ENCODE results near the gene TUBD1.
"Not testable (repeated sequence)": the region's sequence is repeated elsewhere in the genome, so short reads cannot be mapped to it uniquely, and the experiment has no call there.

Gene TUBD1, protein sequence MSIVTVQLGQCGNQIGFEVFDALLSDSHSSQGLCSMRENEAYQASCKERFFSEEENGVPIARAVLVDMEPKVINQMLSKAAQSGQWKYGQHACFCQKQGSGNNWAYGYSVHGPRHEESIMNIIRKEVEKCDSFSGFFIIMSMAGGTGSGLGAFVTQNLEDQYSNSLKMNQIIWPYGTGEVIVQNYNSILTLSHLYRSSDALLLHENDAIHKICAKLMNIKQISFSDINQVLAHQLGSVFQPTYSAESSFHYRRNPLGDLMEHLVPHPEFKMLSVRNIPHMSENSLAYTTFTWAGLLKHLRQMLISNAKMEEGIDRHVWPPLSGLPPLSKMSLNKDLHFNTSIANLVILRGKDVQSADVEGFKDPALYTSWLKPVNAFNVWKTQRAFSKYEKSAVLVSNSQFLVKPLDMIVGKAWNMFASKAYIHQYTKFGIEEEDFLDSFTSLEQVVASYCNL

GRCh38 chr17:59892924-59893675, at the start of gene TUBD1, which contains the start of gene RPS6KB1:
TSS of gene TUBD1 (minus strand) at chr17:59892943. CDS start at chr17:59891002, 1,941 bp downstream.
TSS of gene RPS6KB1 (plus strand) at chr17:59893121. CDS start at chr17:59893185, 64 bp downstream.
- peak within 1 kb of the TSS; percentile 93 for H3K9ac ChIP-seq (ENCODE audit: low read depth, low read length)
- H3K9me3 ChIP-seq (ENCODE audit: control insufficient read depth, insufficient read depth, low read length) = no peaks in the 10 kb centered on the region
- peaks cover 9% of the 10 kb centered on the region; the same call in 1 of the 2 replicates for H3K4me1 ChIP-seq (ENCODE audit: insufficient read depth, low read length)
- no peaks in the 10 kb centered on the region for H3K36me3 ChIP-seq (ENCODE audit: insufficient read depth, low read length)

DNA sequence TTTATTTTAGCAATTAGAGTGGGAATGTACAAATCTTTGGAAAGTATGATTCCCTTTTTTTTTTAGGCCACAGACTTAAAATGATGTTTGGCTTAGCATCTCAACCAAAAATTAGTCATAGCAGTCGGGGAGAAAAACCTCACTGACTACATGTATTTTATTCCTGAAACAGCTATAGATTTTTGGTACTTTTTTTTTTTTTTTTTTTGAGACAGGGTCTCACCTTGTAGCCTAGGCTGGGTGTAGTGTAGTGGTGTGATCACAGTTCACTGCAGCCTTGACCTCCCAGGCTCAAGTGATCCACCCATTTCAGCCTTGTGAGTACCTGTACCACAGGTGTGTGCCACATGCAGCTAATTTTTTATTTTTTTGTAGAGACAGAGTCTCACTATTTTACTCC, 48.4 kb upstream of the TUBD1 start:
- Histone ChIP-seq H3K4me1 (ENCODE audit: insufficient read depth, low read length) (no peaks in the 10 kb centered on the region), H3K36me3 (ENCODE audit: insufficient read depth, low read length) (peaks cover 16% of the 10 kb centered on the region), H3K9ac (ENCODE audit: low read depth, low read length) (no peak overlapping the region), H3K9me3 (ENCODE audit: control insufficient read depth, insufficient read depth, low read length) (no peaks in the 10 kb centered on the region)

- not testable (repeated sequence) for H3K9me3 ChIP-seq (ENCODE audit: control insufficient read depth, insufficient read depth, low read length); H3K9ac ChIP-seq (ENCODE audit: low read depth, low read length); H3K4me1 ChIP-seq (ENCODE audit: insufficient read depth, low read length)
- H3K36me3 ChIP-seq (ENCODE audit: insufficient read depth, low read length) = peaks cover 18% of the 10 kb centered on the region
Measured at GRCh38 chr17:59940697-59941096, 48.0 kb upstream of the TUBD1 start.

- not testable (repeated sequence) for H3K4me1 ChIP-seq (ENCODE audit: insufficient read depth, low read length); H3K9me3 ChIP-seq (ENCODE audit: control insufficient read depth, insufficient read depth, low read length); H3K9ac ChIP-seq (ENCODE audit: low read depth, low read length)
- peaks cover 25% of the 10 kb centered on the region for H3K36me3 ChIP-seq (ENCODE audit: insufficient read depth, low read length)
Measured at GRCh38 chr17:59933317-59933716, 40.6 kb upstream of the TUBD1 start.

DNA sequence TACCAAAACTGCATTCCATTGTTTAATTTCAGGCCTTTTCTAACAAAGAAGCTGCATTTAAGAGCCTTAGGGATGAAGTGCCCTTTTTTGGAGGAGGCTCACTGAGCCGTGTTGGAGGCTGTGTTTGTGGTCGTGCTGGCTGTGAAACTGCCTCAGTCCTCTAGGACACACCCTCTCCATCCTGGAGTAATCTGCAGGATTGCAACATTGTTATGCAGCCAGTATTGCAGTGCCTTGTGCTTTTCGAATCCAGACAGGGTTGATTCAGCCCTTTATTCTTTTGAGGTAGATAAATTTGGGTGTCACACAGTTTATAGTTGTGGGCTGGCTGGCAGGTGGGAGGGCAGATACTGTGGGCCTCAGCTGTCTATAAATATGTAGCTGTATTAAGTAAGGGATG, 38.0 kb upstream of the TUBD1 start:
- H3K36me3 ChIP-seq (ENCODE audit: insufficient read depth, low read length) = peaks cover 16% of the 10 kb centered on the region; the same call in 1 of the 2 replicates
- H3K9ac ChIP-seq (ENCODE audit: low read depth, low read length); H3K9me3 ChIP-seq (ENCODE audit: control insufficient read depth, insufficient read depth, low read length); H3K4me1 ChIP-seq (ENCODE audit: insufficient read depth, low read length): not testable (repeated sequence)

DNA sequence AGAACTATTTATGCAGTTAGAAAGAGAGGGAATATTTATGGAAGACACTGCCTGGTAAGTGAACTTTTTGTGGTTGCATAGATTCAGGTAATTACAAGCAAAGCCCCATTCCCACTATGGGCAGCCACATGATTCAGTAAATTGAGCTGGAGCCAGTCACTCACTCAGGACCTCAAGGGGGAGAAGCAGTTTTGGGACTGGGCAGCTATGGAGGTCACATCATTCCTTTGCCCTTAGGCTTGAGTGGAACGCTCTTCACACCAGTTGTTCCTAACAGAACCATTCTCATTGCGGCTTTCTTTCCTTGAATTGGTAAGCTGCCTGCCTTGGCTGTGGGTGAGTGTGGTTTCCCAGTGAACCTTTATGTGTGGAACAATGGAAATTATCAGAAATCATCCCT, 37.4 kb upstream of the TUBD1 start:
- not testable (repeated sequence) for H3K4me1 ChIP-seq (ENCODE audit: insufficient read depth, low read length); H3K9ac ChIP-seq (ENCODE audit: low read depth, low read length); H3K9me3 ChIP-seq (ENCODE audit: control insufficient read depth, insufficient read depth, low read length)
- H3K36me3 ChIP-seq (ENCODE audit: insufficient read depth, low read length) = peaks cover 15% of the 10 kb centered on the region; the same call in 1 of the 2 replicates

DNA sequence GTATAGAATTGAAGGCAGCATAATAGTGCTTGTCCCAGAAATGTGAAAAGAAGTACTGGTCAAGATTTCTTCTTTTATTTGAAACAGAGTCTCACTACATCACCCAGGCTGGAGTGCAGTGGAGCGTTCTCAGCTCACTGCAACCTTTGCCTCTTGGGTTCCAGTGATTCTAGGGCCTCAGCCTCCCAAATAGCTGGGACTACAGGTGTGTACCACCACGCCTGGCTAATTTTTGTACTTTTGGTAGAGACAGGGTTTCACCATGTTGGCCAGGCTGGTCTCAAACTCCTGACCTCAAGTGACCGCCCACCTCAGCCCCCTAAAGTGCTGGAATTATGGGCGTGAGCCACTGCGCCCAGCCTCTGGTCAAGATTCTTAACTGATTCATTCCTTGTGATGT, 27.9 kb upstream of the TUBD1 start:
- H3K9ac ChIP-seq (ENCODE audit: low read depth, low read length); H3K4me1 ChIP-seq (ENCODE audit: insufficient read depth, low read length); H3K9me3 ChIP-seq (ENCODE audit: control insufficient read depth, insufficient read depth, low read length); H3K36me3 ChIP-seq (ENCODE audit: insufficient read depth, low read length): not testable (repeated sequence)

GRCh38 chr17:59916446-59916845, 23.7 kb upstream of the TUBD1 start:
- Histone ChIP-seq H3K9me3 (ENCODE audit: control insufficient read depth, insufficient read depth, low read length) (no peaks in the 10 kb centered on the region), H3K36me3 (ENCODE audit: insufficient read depth, low read length) (peaks cover 10% of the 10 kb centered on the region), H3K4me1 (ENCODE audit: insufficient read depth, low read length) (no peaks in the 10 kb centered on the region), H3K9ac (ENCODE audit: low read depth, low read length) (no peak overlapping the region)

GRCh38 chr17:59914274-59914854, 21.6 kb upstream of the TUBD1 start:
- H3K36me3 ChIP-seq (ENCODE audit: insufficient read depth, low read length) = peaks cover 10% of the 10 kb centered on the region
- H3K9me3 ChIP-seq (ENCODE audit: control insufficient read depth, insufficient read depth, low read length) = no peaks in the 10 kb centered on the region
- H3K9ac ChIP-seq (ENCODE audit: low read depth, low read length) = no peak overlapping the region
- no peaks in the 10 kb centered on the region for H3K4me1 ChIP-seq (ENCODE audit: insufficient read depth, low read length)

GRCh38 chr17:59907467-59907866, 14.7 kb upstream of the TUBD1 start:
- Histone ChIP-seq H3K4me1 (ENCODE audit: insufficient read depth, low read length) (no peaks in the 10 kb centered on the region), H3K9me3 (ENCODE audit: control insufficient read depth, insufficient read depth, low read length) (no peaks in the 10 kb centered on the region), H3K36me3 (ENCODE audit: insufficient read depth, low read length) (no peaks in the 10 kb centered on the region), H3K9ac (ENCODE audit: low read depth, low read length) (no peak overlapping the region)

DNA sequence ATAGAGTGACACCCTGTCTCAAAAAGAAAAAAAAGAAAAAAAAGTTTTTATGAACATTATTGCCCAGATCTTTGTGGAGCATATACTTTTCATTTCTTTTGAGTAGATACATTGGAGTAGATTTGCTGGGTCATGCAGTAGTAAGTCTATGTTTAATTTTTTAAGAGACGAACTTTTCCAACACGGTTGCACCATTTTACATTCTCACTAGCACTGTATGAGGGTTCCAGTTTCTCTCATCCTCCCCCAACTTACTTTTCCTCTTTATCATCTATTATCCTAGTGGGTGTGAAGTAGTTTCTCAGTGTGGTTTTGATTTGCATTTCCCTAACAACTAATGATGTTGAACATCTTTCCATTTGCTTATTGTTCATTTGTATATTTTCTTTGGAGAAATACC, 10.7 kb upstream of the TUBD1 start:
- no peaks in the 10 kb centered on the region for H3K9me3 ChIP-seq (ENCODE audit: control insufficient read depth, insufficient read depth, low read length)
- H3K36me3 ChIP-seq (ENCODE audit: insufficient read depth, low read length) = no peaks in the 10 kb centered on the region
- H3K4me1 ChIP-seq (ENCODE audit: insufficient read depth, low read length) = no peaks in the 10 kb centered on the region
- H3K9ac ChIP-seq (ENCODE audit: low read depth, low read length) = no peak overlapping the region

- H3K9ac ChIP-seq (ENCODE audit: low read depth, low read length) = no peak overlapping the region
- H3K36me3 ChIP-seq (ENCODE audit: insufficient read depth, low read length) = no peaks in the 10 kb centered on the region
- H3K4me1 ChIP-seq (ENCODE audit: insufficient read depth, low read length) = no peaks in the 10 kb centered on the region
- H3K9me3 ChIP-seq (ENCODE audit: control insufficient read depth, insufficient read depth, low read length) = no peaks in the 10 kb centered on the region
Measured at GRCh38 chr17:59901604-59902003, 8.9 kb upstream of the TUBD1 start.

DNA sequence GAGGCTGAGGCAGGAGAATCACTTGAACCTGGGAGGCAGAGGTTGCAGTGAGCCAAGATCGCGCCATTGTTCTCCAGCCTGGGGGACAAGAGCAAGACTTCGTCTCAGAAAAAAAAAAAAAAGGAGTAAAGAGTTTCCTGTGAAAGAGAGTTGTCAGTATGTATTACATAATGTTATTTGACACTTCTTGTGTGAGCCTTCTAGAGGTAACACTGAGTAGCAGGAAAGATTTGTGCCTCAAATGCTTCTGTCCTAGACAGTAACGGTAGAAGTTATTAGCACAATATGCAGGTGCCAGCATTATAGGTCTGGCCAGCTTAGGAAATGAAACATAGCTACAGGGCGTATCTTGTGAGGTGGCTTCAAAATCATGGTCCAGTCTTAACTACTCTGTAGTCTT, 6.4 kb upstream of the TUBD1 start:
- H3K4me1 ChIP-seq (ENCODE audit: insufficient read depth, low read length) = peaks cover 6% of the 10 kb centered on the region; the same call in 1 of the 2 replicates
- H3K9me3 ChIP-seq (ENCODE audit: control insufficient read depth, insufficient read depth, low read length) = no peaks in the 10 kb centered on the region
- H3K9ac ChIP-seq (ENCODE audit: low read depth, low read length) = no peak overlapping the region
- H3K36me3 ChIP-seq (ENCODE audit: insufficient read depth, low read length) = no peaks in the 10 kb centered on the region

GRCh38 chr17:59897090-59897489, 4.3 kb upstream of the TUBD1 start:
- no peaks in the 10 kb centered on the region for H3K36me3 ChIP-seq (ENCODE audit: insufficient read depth, low read length)
- no peak overlapping the region for H3K9ac ChIP-seq (ENCODE audit: low read depth, low read length)
- no peaks in the 10 kb centered on the region for H3K9me3 ChIP-seq (ENCODE audit: control insufficient read depth, insufficient read depth, low read length)
- H3K4me1 ChIP-seq (ENCODE audit: insufficient read depth, low read length) = peaks cover 9% of the 10 kb centered on the region; the same call in 1 of the 2 replicates

Measured in ES-I3 (cell line).